Measurements from ENCODE around the gene PROCA1.

Gene PROCA1

DNA sequence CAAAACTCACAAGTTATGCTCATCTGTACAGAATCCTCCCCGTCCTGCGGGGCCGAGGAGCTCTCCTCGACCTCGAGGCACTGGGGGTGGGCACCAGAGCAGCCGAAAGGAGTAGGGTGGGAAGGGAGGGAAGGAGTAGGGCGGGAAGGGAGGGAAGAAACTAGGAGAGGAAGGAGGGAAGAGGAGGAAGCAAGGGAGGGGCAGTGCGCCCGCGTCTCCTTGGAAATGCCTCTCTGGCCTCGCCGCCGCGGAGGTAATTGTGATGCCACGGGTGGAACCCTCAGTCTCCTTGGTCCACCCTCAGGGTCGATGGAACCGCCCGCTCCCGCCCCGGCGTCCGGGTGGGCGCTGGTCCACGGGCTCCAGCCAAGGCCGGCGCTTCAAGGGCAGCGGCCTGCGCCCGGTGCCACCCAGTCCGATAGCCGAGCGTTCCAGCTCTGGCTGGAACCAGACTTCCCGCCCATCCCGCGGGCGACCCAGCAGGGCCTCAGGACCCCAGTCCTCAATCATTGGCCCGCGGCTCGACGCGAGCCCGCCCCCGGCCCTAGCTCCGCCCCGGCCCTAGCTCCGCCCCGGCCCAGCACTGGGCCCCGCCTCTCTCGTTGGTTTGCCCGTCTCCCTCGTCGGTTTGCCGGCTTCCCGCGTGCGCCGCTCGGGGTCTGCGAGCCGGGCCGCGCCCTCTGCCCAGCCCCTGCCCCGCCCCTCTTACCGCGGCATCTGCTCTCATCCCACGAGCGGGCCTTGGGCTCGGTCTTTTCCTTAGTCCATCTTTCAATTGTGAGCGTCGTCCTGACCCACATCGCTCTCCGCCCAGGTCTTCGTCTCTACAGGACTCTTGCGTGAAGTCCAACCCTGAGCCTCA lies 596 bp downstream of the PROCA1 start:
- H3K9me3 ChIP-seq, result no peaks in the 10 kb centered on the region
- peak; percentile 89 to 96 for DNase-seq
- TF ChIP-seq, protein P1, sequence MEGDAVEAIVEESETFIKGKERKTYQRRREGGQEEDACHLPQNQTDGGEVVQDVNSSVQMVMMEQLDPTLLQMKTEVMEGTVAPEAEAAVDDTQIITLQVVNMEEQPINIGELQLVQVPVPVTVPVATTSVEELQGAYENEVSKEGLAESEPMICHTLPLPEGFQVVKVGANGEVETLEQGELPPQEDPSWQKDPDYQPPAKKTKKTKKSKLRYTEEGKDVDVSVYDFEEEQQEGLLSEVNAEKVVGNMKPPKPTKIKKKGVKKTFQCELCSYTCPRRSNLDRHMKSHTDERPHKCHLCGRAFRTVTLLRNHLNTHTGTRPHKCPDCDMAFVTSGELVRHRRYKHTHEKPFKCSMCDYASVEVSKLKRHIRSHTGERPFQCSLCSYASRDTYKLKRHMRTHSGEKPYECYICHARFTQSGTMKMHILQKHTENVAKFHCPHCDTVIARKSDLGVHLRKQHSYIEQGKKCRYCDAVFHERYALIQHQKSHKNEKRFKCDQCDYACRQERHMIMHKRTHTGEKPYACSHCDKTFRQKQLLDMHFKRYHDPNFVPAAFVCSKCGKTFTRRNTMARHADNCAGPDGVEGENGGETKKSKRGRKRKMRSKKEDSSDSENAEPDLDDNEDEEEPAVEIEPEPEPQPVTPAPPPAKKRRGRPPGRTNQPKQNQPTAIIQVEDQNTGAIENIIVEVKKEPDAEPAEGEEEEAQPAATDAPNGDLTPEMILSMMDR (IDR thresholded peaks at IDR 0.05), result no peak
- no peaks in the 10 kb centered on the region for H3K27me3 ChIP-seq
- H3K4me3 ChIP-seq, result peak overlapping the region; percentile 60 to 72
- H3K36me3 ChIP-seq, result peaks cover 11 to 28% (median 23%) of the 10 kb centered on the region in 3 donors
- H3K4me1 ChIP-seq, result peaks cover 0 to 23% (median 15%) of the 10 kb centered on the region in 4 donors
- intact Hi-C loops (cut with DNase I; ENCODE audit: low total_unique reads), result no loop called here
- peak overlapping the region; percentile 90 to 98 for H3K27ac ChIP-seq

DNA sequence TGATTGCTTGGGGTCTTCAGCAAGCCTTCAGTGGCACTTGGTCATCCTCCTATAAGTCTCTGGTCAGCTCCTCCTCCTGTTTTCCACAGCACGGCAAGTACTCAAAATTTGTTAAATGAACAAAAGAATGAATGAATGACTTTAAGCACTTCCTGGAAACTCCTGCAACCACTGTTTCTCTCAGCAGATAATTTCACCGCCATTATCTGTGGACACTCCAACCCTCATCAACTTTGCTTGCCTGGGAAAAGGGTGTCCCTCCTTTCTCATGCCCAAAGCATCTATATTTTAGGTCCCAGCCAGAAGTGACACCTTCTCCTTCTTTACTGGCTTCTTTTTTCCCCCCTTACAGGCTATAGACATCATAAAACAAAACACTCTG lies 4.4 kb downstream of the PROCA1 start:
- Histone ChIP-seq H3K4me3 (no peak overlapping the region), H3K36me3 (peaks cover 12 to 40% (median 20%) of the 10 kb centered on the region in 3 donors), H3K4me1 (peaks cover 0 to 16% (median 8%) of the 10 kb centered on the region in 4 donors), H3K27ac (no peak overlapping the region), H3K27me3 (no peaks in the 10 kb centered on the region), H3K9me3 (no peaks in the 10 kb centered on the region)
- TF ChIP-seq, protein P1 (IDR thresholded peaks at IDR 0.05), result no peak
- DNase-seq, result no peak
- intact Hi-C loops (cut with DNase I; ENCODE audit: low total_unique reads), result no loop called here

DNA sequence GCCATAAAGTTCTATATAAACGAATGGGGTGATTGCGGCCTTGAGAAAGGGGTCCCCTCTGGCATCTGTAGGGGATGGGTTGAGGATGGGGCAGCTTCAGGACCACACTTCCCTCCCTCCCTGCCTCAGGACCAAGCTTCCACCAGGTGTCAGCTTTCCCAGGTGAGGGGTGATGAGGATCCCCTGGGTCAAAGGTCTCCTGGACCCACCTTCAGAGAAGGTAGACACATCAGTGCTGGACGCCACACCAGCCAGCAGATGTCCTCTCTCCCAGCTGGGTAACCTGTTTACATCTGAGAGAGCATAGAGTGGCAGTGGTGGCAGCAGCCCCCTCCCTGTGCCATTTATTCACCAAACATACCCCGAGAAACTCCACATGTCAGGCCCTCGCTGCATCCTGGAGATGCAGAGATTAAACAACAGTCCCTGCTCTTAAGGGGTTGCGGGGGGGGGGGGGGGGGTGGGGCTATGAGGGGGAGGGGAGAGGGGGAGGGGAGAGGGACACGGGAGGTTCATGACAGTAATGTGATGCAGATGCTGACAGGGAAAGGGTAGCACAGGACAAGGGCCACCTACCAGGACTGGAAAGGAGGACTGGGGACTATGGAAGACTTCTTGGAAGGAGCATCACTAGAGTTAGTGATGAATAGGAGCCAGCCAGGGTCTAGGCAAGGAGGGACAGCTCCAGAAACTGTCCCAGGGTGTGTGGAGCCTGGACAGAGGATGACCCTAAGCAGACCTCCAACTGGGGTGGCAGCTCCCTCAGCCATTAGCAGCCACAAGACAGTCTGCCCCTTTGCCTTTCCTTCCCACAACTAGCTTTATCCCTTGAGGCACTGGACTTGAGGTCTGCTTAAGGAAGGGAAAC lies 5.0 kb downstream of the PROCA1 start:
- no peaks in the 10 kb centered on the region for H3K27me3 ChIP-seq
- intact Hi-C loops (cut with DNase I; ENCODE audit: low total_unique reads), result no loop called here
- peaks cover 0 to 10% (median 2%) of the 10 kb centered on the region in 4 donors for H3K4me1 ChIP-seq
- H3K27ac ChIP-seq, result no peak overlapping the region
- TF ChIP-seq, protein P1 (IDR thresholded peaks at IDR 0.05), result no peak
- H3K9me3 ChIP-seq, result no peaks in the 10 kb centered on the region
- no peak for DNase-seq
- no peak overlapping the region for H3K4me3 ChIP-seq
- peaks cover 18 to 46% (median 26%) of the 10 kb centered on the region in 3 donors for H3K36me3 ChIP-seq

DNA sequence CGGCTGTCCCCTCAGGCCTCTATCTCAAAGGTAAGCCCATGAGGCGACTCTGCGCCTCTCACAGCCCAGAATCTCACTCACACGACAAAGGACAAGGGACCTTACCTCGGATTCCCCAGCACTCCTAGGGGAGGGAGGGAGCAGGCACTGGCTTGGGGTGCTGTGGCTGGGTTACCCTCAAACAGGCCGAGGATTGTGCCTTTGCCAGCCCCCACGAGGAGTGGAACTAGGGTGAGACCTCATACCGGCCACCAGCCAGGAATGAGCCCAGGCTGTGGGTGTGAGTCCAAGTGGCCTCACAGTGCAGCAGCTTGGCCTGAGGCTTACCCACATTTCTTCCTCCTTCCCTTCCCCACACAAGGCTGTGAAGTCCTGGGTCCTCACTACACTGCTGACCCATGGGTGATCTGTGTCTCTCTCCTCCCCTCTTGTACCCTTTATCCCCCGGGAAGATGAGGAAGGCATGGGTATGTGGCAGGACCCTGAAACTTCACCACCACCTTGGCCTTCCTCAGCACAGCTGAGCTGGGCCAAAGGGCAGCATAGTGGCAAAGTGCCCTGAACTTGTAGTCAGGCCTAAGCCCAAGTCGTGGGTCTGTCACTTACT lies 5.9 kb downstream of the PROCA1 start:
- no peak overlapping the region for H3K27ac ChIP-seq
- no peak overlapping the region for H3K4me3 ChIP-seq
- intact Hi-C loops (cut with DNase I; ENCODE audit: low total_unique reads), result no loop called here

More for the DNA sequence above, 5.9 kb downstream of the PROCA1 start:
- Histone ChIP-seq H3K36me3 (peaks cover 27 to 55% (median 35%) of the 10 kb centered on the region in 3 donors), H3K27me3 (no peaks in the 10 kb centered on the region), H3K4me1 (peaks cover 0 to 7% (median 0%) of the 10 kb centered on the region in 4 donors), H3K9me3 (no peaks in the 10 kb centered on the region)
- TF ChIP-seq, protein P1 (IDR thresholded peaks at IDR 0.05), result no peak
- no peak for DNase-seq
